ENCODE results near the gene TPO. TPM values are rescaled to one million over a fixed set of nuclear protein-coding genes. Genes with fewer than 3 reads are reported as not detected.

The TPO gene
- total RNA-seq, 1 experiment from 2014 or later: not detected

DNA sequence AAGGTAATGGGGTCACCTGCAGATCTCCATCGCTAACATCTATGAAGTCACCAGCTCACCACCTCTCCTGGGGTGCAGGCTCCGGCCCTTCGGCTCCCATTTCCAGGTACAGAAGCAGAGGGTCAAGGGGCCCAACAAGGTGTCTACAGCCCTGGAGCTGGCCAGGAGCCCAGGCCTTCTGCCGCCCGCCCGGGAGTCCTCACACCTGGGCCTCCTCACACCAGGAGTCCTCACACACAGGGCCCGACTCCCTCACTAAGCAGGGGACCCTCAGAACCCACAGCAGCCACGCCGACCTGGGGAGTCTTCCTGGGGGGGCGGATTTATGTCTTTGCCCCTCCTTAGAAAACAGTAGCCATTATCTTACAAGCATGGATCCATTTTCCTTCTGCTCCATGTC lies 43.4 kb upstream of the TPO start:
- no peak for DNase-seq (ENCODE audit: low read depth, low spot score)
- intact Hi-C loops (cut with micrococcal nuclease; ENCODE audit: unreplicated experiment): no loop called here
- Histone ChIP-seq H3K36me3 (ENCODE audit: control insufficient read depth, insufficient read depth, low read length) (no peaks in the 10 kb centered on the region), H3K27ac (ENCODE audit: low read length) (no peak overlapping the region), H3K4me3 (ENCODE audit: low read depth in 2 of 2, low read length in 2 of 2) (no peak overlapping the region), H3K4me1 (ENCODE audit: control insufficient read depth, insufficient read depth, low read length) (no peaks in the 10 kb centered on the region), H3K27me3 (ENCODE audit: control insufficient read depth, insufficient read depth, low read length) (no peaks in the 10 kb centered on the region), H3K9me3 (ENCODE audit: control insufficient read depth, insufficient read depth, low read depth, low read length) (no peaks in the 10 kb centered on the region)
- no peak for ATAC-seq
- in situ Hi-C loops (cut with HindIII; ENCODE audit: low pct_unique_long_range_greater_than_20kb, low sequenced_read_pairs): no loop called here
- POLR2A ChIA-PET: no interaction called here
- no peak for TF ChIP-seq SIN3A (IDR thresholded peaks at IDR 0.05; ENCODE audit: borderline replicate concordance, insufficient read depth, low read depth, low read length)
- no peak for TF ChIP-seq POLR2AphosphoS5 (IDR thresholded peaks at IDR 0.05; ENCODE audit: low read depth, low read length)
- TF ChIP-seq, protein P1, sequence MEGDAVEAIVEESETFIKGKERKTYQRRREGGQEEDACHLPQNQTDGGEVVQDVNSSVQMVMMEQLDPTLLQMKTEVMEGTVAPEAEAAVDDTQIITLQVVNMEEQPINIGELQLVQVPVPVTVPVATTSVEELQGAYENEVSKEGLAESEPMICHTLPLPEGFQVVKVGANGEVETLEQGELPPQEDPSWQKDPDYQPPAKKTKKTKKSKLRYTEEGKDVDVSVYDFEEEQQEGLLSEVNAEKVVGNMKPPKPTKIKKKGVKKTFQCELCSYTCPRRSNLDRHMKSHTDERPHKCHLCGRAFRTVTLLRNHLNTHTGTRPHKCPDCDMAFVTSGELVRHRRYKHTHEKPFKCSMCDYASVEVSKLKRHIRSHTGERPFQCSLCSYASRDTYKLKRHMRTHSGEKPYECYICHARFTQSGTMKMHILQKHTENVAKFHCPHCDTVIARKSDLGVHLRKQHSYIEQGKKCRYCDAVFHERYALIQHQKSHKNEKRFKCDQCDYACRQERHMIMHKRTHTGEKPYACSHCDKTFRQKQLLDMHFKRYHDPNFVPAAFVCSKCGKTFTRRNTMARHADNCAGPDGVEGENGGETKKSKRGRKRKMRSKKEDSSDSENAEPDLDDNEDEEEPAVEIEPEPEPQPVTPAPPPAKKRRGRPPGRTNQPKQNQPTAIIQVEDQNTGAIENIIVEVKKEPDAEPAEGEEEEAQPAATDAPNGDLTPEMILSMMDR (IDR thresholded peaks at IDR 0.05): no peak
- no peak for TF ChIP-seq TCF7L2 (IDR thresholded peaks at IDR 0.05; ENCODE audit: low read depth, low read length)
- TF ChIP-seq, protein P2, sequence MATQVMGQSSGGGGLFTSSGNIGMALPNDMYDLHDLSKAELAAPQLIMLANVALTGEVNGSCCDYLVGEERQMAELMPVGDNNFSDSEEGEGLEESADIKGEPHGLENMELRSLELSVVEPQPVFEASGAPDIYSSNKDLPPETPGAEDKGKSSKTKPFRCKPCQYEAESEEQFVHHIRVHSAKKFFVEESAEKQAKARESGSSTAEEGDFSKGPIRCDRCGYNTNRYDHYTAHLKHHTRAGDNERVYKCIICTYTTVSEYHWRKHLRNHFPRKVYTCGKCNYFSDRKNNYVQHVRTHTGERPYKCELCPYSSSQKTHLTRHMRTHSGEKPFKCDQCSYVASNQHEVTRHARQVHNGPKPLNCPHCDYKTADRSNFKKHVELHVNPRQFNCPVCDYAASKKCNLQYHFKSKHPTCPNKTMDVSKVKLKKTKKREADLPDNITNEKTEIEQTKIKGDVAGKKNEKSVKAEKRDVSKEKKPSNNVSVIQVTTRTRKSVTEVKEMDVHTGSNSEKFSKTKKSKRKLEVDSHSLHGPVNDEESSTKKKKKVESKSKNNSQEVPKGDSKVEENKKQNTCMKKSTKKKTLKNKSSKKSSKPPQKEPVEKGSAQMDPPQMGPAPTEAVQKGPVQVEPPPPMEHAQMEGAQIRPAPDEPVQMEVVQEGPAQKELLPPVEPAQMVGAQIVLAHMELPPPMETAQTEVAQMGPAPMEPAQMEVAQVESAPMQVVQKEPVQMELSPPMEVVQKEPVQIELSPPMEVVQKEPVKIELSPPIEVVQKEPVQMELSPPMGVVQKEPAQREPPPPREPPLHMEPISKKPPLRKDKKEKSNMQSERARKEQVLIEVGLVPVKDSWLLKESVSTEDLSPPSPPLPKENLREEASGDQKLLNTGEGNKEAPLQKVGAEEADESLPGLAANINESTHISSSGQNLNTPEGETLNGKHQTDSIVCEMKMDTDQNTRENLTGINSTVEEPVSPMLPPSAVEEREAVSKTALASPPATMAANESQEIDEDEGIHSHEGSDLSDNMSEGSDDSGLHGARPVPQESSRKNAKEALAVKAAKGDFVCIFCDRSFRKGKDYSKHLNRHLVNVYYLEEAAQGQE (IDR thresholded peaks at IDR 0.05; ENCODE audit: insufficient read depth in 1 of 2, low read depth in 2 of 2, low read length in 1 of 2): no peak
- CTCF ChIA-PET: no interaction called here
- no TSS peak for BruUV-seq (replicated peaks)

DNA sequence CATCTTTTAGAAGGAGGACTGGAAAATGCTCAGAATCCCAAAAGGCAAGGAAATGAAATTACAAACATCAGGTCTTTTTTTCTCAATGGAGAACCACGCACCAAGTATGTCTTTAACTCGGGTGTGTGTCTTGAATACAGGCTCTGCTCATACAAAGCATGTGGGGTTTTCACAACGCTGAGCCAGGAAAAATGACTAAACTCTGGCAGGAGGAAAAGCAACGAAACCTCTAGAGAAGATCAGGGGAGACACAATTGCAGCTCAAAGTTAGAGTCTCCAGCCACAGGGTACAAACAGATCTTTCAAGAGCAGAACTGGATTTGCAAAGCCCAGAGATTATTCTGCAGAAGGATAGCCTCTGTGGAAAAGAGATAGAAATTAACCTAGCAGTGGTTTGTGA lies 42.8 kb upstream of the TPO start:
- no peaks in the 10 kb centered on the region for H3K4me1 ChIP-seq (ENCODE audit: control insufficient read depth, insufficient read depth, low read length)
- DNase-seq (ENCODE audit: low read depth, low spot score) (no peak), ATAC-seq (no peak)
- BruUV-seq (replicated peaks): no TSS peak
- in situ Hi-C loops (cut with HindIII; ENCODE audit: low pct_unique_long_range_greater_than_20kb, low sequenced_read_pairs): no loop called here
- no peaks in the 10 kb centered on the region for H3K9me3 ChIP-seq (ENCODE audit: control insufficient read depth, insufficient read depth, low read depth, low read length)
- no peak overlapping the region for H3K4me3 ChIP-seq (ENCODE audit: low read depth in 2 of 2, low read length in 2 of 2)
- intact Hi-C loops (cut with micrococcal nuclease; ENCODE audit: unreplicated experiment): no loop called here
- H3K27ac ChIP-seq (ENCODE audit: low read length): no peak overlapping the region
- ChIA-PET CTCF (no interaction called here), POLR2A (no interaction called here)
- no peaks in the 10 kb centered on the region for H3K36me3 ChIP-seq (ENCODE audit: control insufficient read depth, insufficient read depth, low read length)
- TF ChIP-seq SIN3A (IDR thresholded peaks at IDR 0.05; ENCODE audit: borderline replicate concordance, insufficient read depth, low read depth, low read length) (no peak), POLR2AphosphoS5 (IDR thresholded peaks at IDR 0.05; ENCODE audit: low read depth, low read length) (no peak), TCF7L2 (IDR thresholded peaks at IDR 0.05; ENCODE audit: low read depth, low read length) (no peak)
- TF ChIP-seq, protein P1 (IDR thresholded peaks at IDR 0.05): no peak
- TF ChIP-seq, protein P2 (IDR thresholded peaks at IDR 0.05; ENCODE audit: insufficient read depth in 1 of 2, low read depth in 2 of 2, low read length in 1 of 2): no peak
- no peaks in the 10 kb centered on the region for H3K27me3 ChIP-seq (ENCODE audit: control insufficient read depth, insufficient read depth, low read length)

Measured in Panc1 (cell line).